GM23338 (cell line): ENCODE results near the gene USP49. TPM values are rescaled to one million over a fixed set of nuclear protein-coding genes. Genes with fewer than 3 reads are reported as not detected.

ENCODE experiments used
- ATAC-seq: fragments of 200-7000 bp; cut with Tn5 transposase; 3 replicates; pipeline ENCODE4 v1.9.1; 2020
- DNase-seq: peaks from one replicate; pipeline ENCODE4 v3.0.0-alpha.2; 2015; ENCODE audit warnings: low spot score
- H2AFZ ChIP-seq: fragments of 200-600 bp; sonication (generic); 2 replicates; pipeline ENCODE4 v1.8.0; 2016; ENCODE audit warnings: antibody characterized with exemption, mild to moderate bottlenecking, moderate library complexity
- H3F3A ChIP-seq: fragments of 200-600 bp; sonication (generic); replicated peaks from 2 replicates; pipeline ENCODE4 v1.8.0; 2017; ENCODE audit warnings: antibody characterized with exemption, mixed run types, low read depth
- H3K27ac ChIP-seq: fragments of 200-600 bp; sonication (generic); 2 replicates; pipeline ENCODE4 v1.6.1; 2016; ENCODE audit warnings: low read depth
- H3K27me3 ChIP-seq: fragments of 200-600 bp; sonication (generic); 2 replicates; pipeline ENCODE4 v1.8.0; 2016; ENCODE audit warnings: mild to moderate bottlenecking, mixed run types, moderate library complexity; ENCODE audit not compliant: insufficient read depth
- H3K36me3 ChIP-seq: fragments of 200-600 bp; sonication (generic); 2 replicates; pipeline ENCODE4 v1.8.0; 2016; ENCODE audit warnings: mild to moderate bottlenecking; ENCODE audit not compliant: insufficient read depth
- H3K4me1 ChIP-seq: fragments of 200-600 bp; sonication (generic); 2 replicates; pipeline ENCODE4 v1.8.0; 2016; ENCODE audit warnings: mild to moderate bottlenecking, moderate library complexity; ENCODE audit not compliant: insufficient read depth
- H3K4me2 ChIP-seq: fragments of 200-600 bp; sonication (generic); 2 replicates; pipeline ENCODE4 v1.7.1; 2017; ENCODE audit warnings: mixed run types
- H3K4me3 ChIP-seq: fragments of 200-600 bp; sonication (generic); 2 replicates; pipeline ENCODE4 v1.6.1; 2016; ENCODE audit warnings: mixed run types
- H3K79me2 ChIP-seq: fragments of 200-600 bp; sonication (generic); replicated peaks from 2 replicates; pipeline ENCODE4 v1.8.0; 2017; ENCODE audit warnings: mild to moderate bottlenecking; ENCODE audit not compliant: insufficient read depth
- H3K9me2 ChIP-seq: fragments of 200-600 bp; sonication (generic); 2 replicates; pipeline ENCODE4 v1.8.0; 2017; ENCODE audit not compliant: insufficient read depth
- H4K20me1 ChIP-seq: fragments of 200-600 bp; sonication (generic); replicated peaks from 2 replicates; pipeline ENCODE4 v1.8.0; 2017; ENCODE audit warnings: mild to moderate bottlenecking; ENCODE audit not compliant: insufficient read depth
- H3K27ac Mint-ChIP-seq: 2 replicates; pipeline ENCODE4 v1.8.0; 2020; ENCODE audit warnings: inconsistent platforms, mild to moderate bottlenecking, moderate library complexity, mixed read lengths
- H3K27me3 Mint-ChIP-seq: 3 replicates; pipeline ENCODE4 v1.8.0; 2022; ENCODE audit warnings: low read depth, mild to moderate bottlenecking, moderate library complexity, mixed read lengths, inconsistent platforms; ENCODE audit not compliant: insufficient read depth, poor library complexity
- H3K36me3 Mint-ChIP-seq: 3 replicates; pipeline ENCODE4 v1.8.0; 2021; ENCODE audit warnings: low read depth, mild to moderate bottlenecking, inconsistent platforms, moderate library complexity, mixed read lengths
- H3K4me1 Mint-ChIP-seq: 3 replicates; pipeline ENCODE4 v1.8.0; 2020; ENCODE audit warnings: mild to moderate bottlenecking, inconsistent platforms, mixed read lengths
- H3K4me3 Mint-ChIP-seq: 3 replicates; pipeline ENCODE4 v1.8.0; 2021; ENCODE audit warnings: moderate library complexity, mild to moderate bottlenecking, inconsistent platforms, mixed read lengths
- H3K9me3 Mint-ChIP-seq: 3 replicates; pipeline ENCODE4 v1.8.0; 2020; ENCODE audit warnings: moderate library complexity, mild to moderate bottlenecking, inconsistent platforms, mixed read lengths
- ETS1 ChIP-seq: IDR thresholded peaks from 2 replicates; pipeline ENCODE4 v1.6.1; 2016; ENCODE audit warnings: antibody characterized with exemption
- EZH2phosphoT487 ChIP-seq: fragments of 200-600 bp; sonication (generic); IDR thresholded peaks from one replicate; pipeline ENCODE4 v1.8.1; 2018; ENCODE audit warnings: antibody characterized with exemption; ENCODE audit not compliant: unreplicated experiment
- JUNB ChIP-seq: IDR thresholded peaks from one replicate; pipeline ENCODE4 v1.6.1; 2016; ENCODE audit warnings: antibody characterized with exemption; ENCODE audit not compliant: unreplicated experiment
- NANOG ChIP-seq: IDR thresholded peaks from 2 replicates; pipeline ENCODE4 v1.6.1; 2016; ENCODE audit warnings: antibody characterized with exemption, borderline replicate concordance
- REST ChIP-seq: IDR thresholded peaks from one replicate; pipeline ENCODE4 v1.6.1; 2018; ENCODE audit warnings: antibody characterized with exemption; ENCODE audit not compliant: unreplicated experiment
- ZNF331 ChIP-seq: fragments of 250-450 bp; sonication (Bioruptor Pico); IDR thresholded peaks from 2 replicates; pipeline ENCODE4 v1.5.0; 2020; ENCODE audit warnings: low read depth, mild to moderate bottlenecking, moderate library complexity
- polyA plus RNA-seq: library from polyadenylated mRNA; unstranded; fragments of >200 nt; fragmentation: Nextera tagmentation; extraction: Ambion mirVana; gene quantifications from 2 replicates; pipeline ENCODE4 v1.2.1, GENCODE V29; 2016
- total RNA-seq: library from RNA; depleted of rRNA; stranded (reverse); fragments of >200 nt; shearing (Covaris generic); gene quantifications from 2 replicates; pipeline ENCODE4 v1.2.3, GENCODE V29; 2014
- TF ChIP-seq, protein P1 (sequence below), 2 experiments: fragments of 200-600 bp in 1 of 2; sonication (generic) in 1 of 2; conservative IDR thresholded peaks; 2 replicates each; pipeline versions ENCODE4 v1.5.1 to v1.6.1; 2016 to 2017; ENCODE audit warnings: antibody characterized with exemption in 2 of 2, low read depth in 2 of 2, mild to moderate bottlenecking in 2 of 2, moderate library complexity in 1 of 2

Gene USP49
- total and polyA plus RNA-seq, 2 experiments from 2014 or later = 5.9 to 21.5 TPM

- TF ChIP-seq NANOG (no peak), ZNF331 (CRISPR knock-in tag) (no peak), ETS1 (no peak), REST (no peak), JUNB (no peak)
Measured at GRCh38 chr6:41900861-41901260, 5.7 kb upstream of the USP49 start (continued).

DNA sequence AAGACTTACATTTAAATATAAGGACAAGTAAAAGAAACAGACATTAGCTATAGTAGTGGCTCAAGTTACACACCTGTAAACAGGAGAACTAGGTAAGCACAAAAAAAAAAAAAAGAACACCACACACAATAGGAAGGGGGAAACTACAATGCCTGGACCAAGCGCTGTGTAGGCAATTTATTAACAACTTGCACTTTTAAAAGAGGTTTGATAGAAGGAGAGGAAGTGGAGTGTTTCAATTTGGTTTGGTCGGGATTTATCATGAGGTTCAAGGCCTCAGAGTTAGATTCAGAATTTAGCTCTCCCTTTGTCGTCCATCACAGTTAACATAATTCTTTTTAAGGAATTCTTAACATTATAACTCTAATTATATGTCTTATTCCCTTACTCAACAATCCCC is 1.1 kb upstream of the USP49 start:
- TF ChIP-seq, protein P1, sequence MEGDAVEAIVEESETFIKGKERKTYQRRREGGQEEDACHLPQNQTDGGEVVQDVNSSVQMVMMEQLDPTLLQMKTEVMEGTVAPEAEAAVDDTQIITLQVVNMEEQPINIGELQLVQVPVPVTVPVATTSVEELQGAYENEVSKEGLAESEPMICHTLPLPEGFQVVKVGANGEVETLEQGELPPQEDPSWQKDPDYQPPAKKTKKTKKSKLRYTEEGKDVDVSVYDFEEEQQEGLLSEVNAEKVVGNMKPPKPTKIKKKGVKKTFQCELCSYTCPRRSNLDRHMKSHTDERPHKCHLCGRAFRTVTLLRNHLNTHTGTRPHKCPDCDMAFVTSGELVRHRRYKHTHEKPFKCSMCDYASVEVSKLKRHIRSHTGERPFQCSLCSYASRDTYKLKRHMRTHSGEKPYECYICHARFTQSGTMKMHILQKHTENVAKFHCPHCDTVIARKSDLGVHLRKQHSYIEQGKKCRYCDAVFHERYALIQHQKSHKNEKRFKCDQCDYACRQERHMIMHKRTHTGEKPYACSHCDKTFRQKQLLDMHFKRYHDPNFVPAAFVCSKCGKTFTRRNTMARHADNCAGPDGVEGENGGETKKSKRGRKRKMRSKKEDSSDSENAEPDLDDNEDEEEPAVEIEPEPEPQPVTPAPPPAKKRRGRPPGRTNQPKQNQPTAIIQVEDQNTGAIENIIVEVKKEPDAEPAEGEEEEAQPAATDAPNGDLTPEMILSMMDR (conservative IDR thresholded peaks at IDR 0.05; ENCODE audit: low read depth in 2 of 2) = no peak
- no peak for TF ChIP-seq EZH2phosphoT487
- DNase-seq (no peak), ATAC-seq (no peak)
- Histone ChIP-seq H3K36me3 (no peaks in the 10 kb centered on the region; the same call in 1 of the 2 replicates), H2AFZ (peak overlapping the region; percentile 43; the same call in 1 of the 2 replicates), H3K4me3 (peak overlapping the region; percentile 58), H3K4me2 (peak overlapping the region; percentile 73), H3K4me1 (peaks cover 30% of the 10 kb centered on the region), H3K9me2 (no peaks in the 10 kb centered on the region), H3F3A (peaks cover 7% of the 10 kb centered on the region; the same call in 1 of the 2 replicates), H3K27me3 (no peaks in the 10 kb centered on the region), H3K27ac (peak overlapping the region; percentile 94), H3K79me2 (peaks cover 24% of the 10 kb centered on the region), H4K20me1 (no peaks in the 10 kb centered on the region)
- H3K9me3 Mint-ChIP-seq = no peaks in the 10 kb centered on the region
- H3K27me3 Mint-ChIP-seq = no peaks in the 10 kb centered on the region
- peaks cover 14% of the 10 kb centered on the region; the same call in 2 of the 3 replicates for H3K4me1 Mint-ChIP-seq
- H3K36me3 Mint-ChIP-seq = no peaks in the 10 kb centered on the region
- H3K4me3 Mint-ChIP-seq = no peak overlapping the region; the same call in 2 of the 3 replicates
- H3K27ac Mint-ChIP-seq = peak overlapping the region; percentile 98
